ENCODE data around the gene BUB3.
"Not testable (repeated sequence)": the region's sequence is repeated elsewhere in the genome, so short reads cannot be mapped to it uniquely, and the experiment has no call there.

Gene BUB3

DNA sequence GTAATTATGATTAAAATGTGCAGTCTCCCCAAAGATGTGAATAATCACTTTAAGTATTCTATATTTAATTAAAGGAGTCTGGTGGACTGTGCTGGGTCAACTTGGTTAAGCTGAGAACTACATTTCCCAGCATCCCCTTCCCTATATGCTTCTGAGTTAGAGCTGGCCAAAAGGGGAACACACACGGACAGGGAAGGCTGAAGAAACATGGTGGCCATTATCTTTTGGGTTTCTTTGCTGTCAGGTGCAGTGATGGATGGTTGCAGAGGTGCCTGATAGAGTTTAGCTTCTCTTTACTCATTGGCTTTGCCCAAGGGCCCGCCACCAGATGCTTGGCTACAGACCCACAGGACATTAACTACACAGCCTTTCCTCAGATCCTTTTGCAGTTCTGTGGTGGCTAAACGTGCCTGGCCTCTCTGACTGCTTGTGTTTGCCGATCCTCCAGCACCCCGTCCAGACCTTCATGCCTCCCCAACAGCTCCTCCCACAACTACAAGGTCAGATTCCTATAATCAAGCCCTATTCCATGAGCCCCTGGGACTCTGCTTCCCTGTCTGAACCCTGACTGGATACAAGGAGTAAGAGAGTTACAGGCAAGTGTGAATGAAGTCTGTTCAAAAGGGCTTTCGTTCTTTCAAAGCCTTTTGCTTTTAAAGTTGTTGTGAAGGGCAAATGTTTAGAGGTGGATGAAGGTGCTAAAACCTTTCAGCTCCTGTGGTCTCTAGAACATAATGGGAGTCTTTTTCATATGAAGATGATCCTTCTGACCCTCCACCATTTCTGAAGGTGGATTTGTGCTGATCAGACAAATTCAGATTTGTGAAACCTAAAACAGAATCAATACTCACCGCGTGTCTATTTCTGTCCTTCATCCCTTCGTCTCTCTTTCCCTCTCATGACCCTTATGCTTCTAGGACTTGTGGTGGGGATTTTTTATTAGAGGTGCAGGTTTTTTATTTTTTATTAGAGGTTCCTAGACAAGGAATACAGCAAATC is 21.5 kb downstream of the BUB3 start:
- no peak for DNase-seq (ENCODE audit: low read depth)
- TF ChIP-seq, protein P1, sequence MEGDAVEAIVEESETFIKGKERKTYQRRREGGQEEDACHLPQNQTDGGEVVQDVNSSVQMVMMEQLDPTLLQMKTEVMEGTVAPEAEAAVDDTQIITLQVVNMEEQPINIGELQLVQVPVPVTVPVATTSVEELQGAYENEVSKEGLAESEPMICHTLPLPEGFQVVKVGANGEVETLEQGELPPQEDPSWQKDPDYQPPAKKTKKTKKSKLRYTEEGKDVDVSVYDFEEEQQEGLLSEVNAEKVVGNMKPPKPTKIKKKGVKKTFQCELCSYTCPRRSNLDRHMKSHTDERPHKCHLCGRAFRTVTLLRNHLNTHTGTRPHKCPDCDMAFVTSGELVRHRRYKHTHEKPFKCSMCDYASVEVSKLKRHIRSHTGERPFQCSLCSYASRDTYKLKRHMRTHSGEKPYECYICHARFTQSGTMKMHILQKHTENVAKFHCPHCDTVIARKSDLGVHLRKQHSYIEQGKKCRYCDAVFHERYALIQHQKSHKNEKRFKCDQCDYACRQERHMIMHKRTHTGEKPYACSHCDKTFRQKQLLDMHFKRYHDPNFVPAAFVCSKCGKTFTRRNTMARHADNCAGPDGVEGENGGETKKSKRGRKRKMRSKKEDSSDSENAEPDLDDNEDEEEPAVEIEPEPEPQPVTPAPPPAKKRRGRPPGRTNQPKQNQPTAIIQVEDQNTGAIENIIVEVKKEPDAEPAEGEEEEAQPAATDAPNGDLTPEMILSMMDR (IDR thresholded peaks at IDR 0.05; ENCODE audit: insufficient read depth, low read depth, low read length, missing control alignments) = no peak
- H3K4me3 ChIP-seq (ENCODE audit: low read length) = no peak overlapping the region

GRCh38 chr10:123178390-123178789 is 24.2 kb downstream of the BUB3 start:
- not testable (repeated sequence) for DNase-seq (ENCODE audit: low read depth); H3K4me3 ChIP-seq (ENCODE audit: low read length)

GRCh38 chr10:123180101-123181090 is 26.2 kb downstream of the BUB3 start:
- peak; percentile 31 for DNase-seq (ENCODE audit: low read depth)
- H3K4me3 ChIP-seq (ENCODE audit: low read length) = no peak overlapping the region
- TF ChIP-seq, protein P1 (IDR thresholded peaks at IDR 0.05; ENCODE audit: insufficient read depth, low read depth, low read length, missing control alignments) = no peak

DNA sequence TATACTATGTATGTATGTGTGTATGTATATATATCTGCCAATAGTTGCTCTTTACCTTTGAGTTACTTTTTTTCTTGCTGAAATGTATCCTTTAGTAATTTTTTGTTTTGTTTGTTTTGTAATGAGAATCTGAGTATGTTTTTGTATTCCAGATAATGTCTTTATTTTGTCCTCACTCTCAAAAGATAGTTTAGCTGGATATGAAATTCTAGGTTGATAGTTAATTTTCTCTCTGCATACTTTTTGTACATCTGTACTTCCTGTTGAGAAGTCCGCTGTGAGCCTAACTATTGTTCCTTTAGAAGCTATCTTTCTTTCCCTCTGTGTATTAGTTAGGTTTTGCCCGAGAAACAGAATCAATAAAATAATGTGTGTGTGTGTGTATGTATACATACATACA is 29.5 kb downstream of the BUB3 start:
- TF ChIP-seq, protein P1 (IDR thresholded peaks at IDR 0.05; ENCODE audit: insufficient read depth, low read depth, low read length, missing control alignments) = no peak
- H3K4me3 ChIP-seq (ENCODE audit: low read length) = no peak overlapping the region
- no peak for DNase-seq (ENCODE audit: low read depth)

- TF ChIP-seq, protein P1 (IDR thresholded peaks at IDR 0.05; ENCODE audit: insufficient read depth, low read depth, low read length, missing control alignments) = no peak
- H3K4me3 ChIP-seq (ENCODE audit: low read length) = no peak overlapping the region
- DNase-seq (ENCODE audit: low read depth) = no peak
These were observed 33.6 kb downstream of the BUB3 start for GRCh38 chr10:123187781-123188180.

- no peak for DNase-seq (ENCODE audit: low read depth)
- H3K4me3 ChIP-seq (ENCODE audit: low read length) = no peak overlapping the region
- TF ChIP-seq, protein P1 (IDR thresholded peaks at IDR 0.05; ENCODE audit: insufficient read depth, low read depth, low read length, missing control alignments) = no peak
These were observed 37.7 kb downstream of the BUB3 start for GRCh38 chr10:123191886-123192285.

DNA sequence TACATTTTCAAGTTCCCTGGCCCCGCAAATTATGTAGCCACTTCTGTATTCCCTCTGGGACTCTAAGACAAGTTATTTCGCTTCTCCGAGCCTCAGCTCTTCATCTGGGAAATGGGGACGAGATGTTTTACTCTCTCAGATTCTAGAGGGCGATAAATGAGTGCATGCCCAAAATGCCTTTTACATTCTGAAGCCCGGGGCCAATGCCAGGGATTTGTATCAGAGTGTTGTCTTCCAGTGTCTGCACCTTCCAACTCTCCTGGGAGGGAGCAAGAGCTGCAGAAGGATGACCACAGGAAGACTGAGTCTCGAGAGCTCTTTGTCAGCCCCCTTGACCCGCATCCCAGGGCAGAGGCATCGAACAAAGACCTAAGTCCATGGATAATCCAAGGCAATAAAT is 39.9 kb downstream of the BUB3 start:
- TF ChIP-seq, protein P1 (IDR thresholded peaks at IDR 0.05; ENCODE audit: insufficient read depth, low read depth, low read length, missing control alignments) = no peak
- DNase-seq (ENCODE audit: low read depth) = no peak
- H3K4me3 ChIP-seq (ENCODE audit: low read length) = no peak overlapping the region
